Smooth muscle cell (in vitro differentiated cells): Measurements from ENCODE around the gene SOX5. TPM values are rescaled to one million over a fixed set of nuclear protein-coding genes. Genes with fewer than 3 reads are reported as not detected.

Experiments used
- DNase-seq: peaks from one replicate; lab custom pipeline; 2025; ENCODE audit not compliant: unreplicated experiment; lab: John Stamatoyannopoulos, UW
- H2AFZ ChIP-seq: fragments of 200-600 bp; sonication (generic); 2 replicates; pipeline ENCODE4 v1.6.0; 2016; ENCODE audit warnings: antibody characterized with exemption, low read depth, mild to moderate bottlenecking
- H3F3A ChIP-seq: fragments of 200-600 bp; sonication (generic); 2 replicates; pipeline ENCODE4 v1.6.0; 2017; ENCODE audit warnings: antibody characterized with exemption, low read depth
- H3K27ac ChIP-seq: fragments of 200-600 bp; sonication (generic); 2 replicates; pipeline ENCODE4 v1.5.1; 2016; ENCODE audit warnings: low read depth, mild to moderate bottlenecking
- H3K27me3 ChIP-seq: fragments of 200-600 bp; sonication (generic); 2 replicates; pipeline ENCODE4 v1.6.1; 2016; ENCODE audit warnings: low read depth, mild to moderate bottlenecking
- H3K36me3 ChIP-seq: fragments of 200-600 bp; sonication (generic); 2 replicates; pipeline ENCODE4 v1.5.1; 2016; ENCODE audit warnings: low read depth
- H3K4me1 ChIP-seq: fragments of 200-600 bp; sonication (generic); 2 replicates; pipeline ENCODE4 v1.5.1; 2016; ENCODE audit warnings: low read depth
- H3K4me2 ChIP-seq: fragments of 200-600 bp; sonication (generic); 2 replicates; pipeline ENCODE4 v1.6.0; 2016; ENCODE audit warnings: mild to moderate bottlenecking
- H3K4me3 ChIP-seq: fragments of 200-600 bp; sonication (generic); 2 replicates; pipeline ENCODE4 v1.5.1; 2016; ENCODE audit warnings: mild to moderate bottlenecking
- H3K79me2 ChIP-seq: fragments of 200-600 bp; sonication (generic); 2 replicates; pipeline ENCODE4 v1.6.0; 2016; ENCODE audit warnings: low read depth, mild to moderate bottlenecking
- H3K9ac ChIP-seq: fragments of 200-600 bp; sonication (generic); 2 replicates; pipeline ENCODE4 v1.6.0; 2016; ENCODE audit warnings: low read depth
- H3K9me3 ChIP-seq: fragments of 200-600 bp; sonication (generic); replicated peaks from 2 replicates; pipeline ENCODE4 v1.5.1; 2016; ENCODE audit warnings: low read depth
- H4K20me1 ChIP-seq: fragments of 200-600 bp; sonication (generic); 2 replicates; pipeline ENCODE4 v1.6.0; 2016; ENCODE audit warnings: low read depth
- CTCF ChIP-seq: fragments of 200-600 bp; sonication (generic); IDR thresholded peaks from 2 replicates; pipeline ENCODE4 v1.5.1; 2017; ENCODE audit warnings: borderline replicate concordance, mild to moderate bottlenecking, antibody characterized with exemption; ENCODE audit not compliant: insufficient read depth, poor library complexity, severe bottlenecking
- WGBS: methylation state at CpG from one replicate; pipeline ENCODE4 v1.1.7; 2016; ENCODE audit warnings: low lambda C conversion rate; 5-methylcytosine and 5-hydroxymethylcytosine counted together
- polyA plus RNA-seq: library from polyadenylated mRNA; unstranded; fragments of >200 nt; fragmentation: Nextera tagmentation; extraction: Ambion mirVana; gene quantifications from 2 replicates; pipeline ENCODE4 v1.2.1, GENCODE V29; 2016
- total RNA-seq: library from RNA; depleted of rRNA; stranded (reverse); fragments of >200 nt; gene quantifications from 2 replicates; pipeline ENCODE4 v1.2.3, GENCODE V29; 2014

The SOX5 gene
- total and polyA plus RNA-seq, 2 experiments from 2014 or later, result 22.3 to 47.8 TPM

DNA sequence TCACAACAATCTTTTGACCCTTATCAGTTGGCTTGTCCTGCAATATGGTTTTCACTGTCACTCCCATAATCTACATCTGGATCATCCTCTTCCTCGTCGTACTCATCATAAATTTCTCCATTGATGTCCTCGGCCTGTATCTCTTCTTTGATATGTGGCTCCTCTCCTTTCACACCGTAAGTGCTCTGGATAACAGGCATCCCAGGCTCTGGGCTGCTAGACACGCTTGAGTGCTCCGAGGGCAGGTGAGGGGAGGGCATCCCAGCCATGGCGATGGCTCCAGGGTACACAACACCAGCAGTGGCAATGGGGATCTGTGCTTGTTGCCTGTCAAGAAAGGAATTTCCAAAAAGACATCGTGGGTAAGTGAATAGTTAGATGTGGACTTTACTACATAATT, 415.3 kb downstream of the SOX5 start:
- Histone ChIP-seq H3K4me3 (no peak overlapping the region), H3K36me3 (peaks cover 2% of the 10 kb centered on the region), H3K79me2 (no peaks in the 10 kb centered on the region), H3K4me2 (no peak overlapping the region), H3K4me1 (no peaks in the 10 kb centered on the region), H3F3A (no peaks in the 10 kb centered on the region), H3K9me3 (no peaks in the 10 kb centered on the region), H4K20me1 (no peaks in the 10 kb centered on the region), H3K27ac (no peak overlapping the region), H3K9ac (no peak overlapping the region), H3K27me3 (no peaks in the 10 kb centered on the region), H2AFZ (no peak overlapping the region)
- no peak for TF ChIP-seq CTCF
- DNase-seq, result no peak
- 91% methylated on average over 8 of the region's 8 CpGs for WGBS

DNA sequence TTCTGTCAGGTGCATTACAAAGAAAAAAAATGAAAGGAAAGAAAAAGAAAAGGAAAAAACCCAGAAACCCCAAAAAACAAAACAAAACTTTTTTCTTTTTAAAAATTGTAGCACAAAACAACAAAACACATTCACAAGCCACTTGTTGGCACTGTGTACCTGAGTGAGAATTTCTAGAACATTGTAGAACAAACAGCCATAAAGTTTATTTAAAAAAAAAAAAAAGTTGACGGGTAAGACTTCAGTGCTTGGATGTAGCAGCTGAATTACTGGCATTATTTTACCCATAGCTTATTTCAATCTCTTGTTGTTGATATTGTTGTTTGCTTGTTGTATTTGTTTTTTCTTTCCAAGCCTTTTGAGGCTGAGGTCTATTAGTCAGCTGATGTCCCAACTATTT, 415.8 kb downstream of the SOX5 start:
- Histone ChIP-seq H3K4me2 (no peak overlapping the region), H3K79me2 (no peaks in the 10 kb centered on the region)
- 97% methylated on average over 1 of the region's 1 CpG for WGBS

DNA sequence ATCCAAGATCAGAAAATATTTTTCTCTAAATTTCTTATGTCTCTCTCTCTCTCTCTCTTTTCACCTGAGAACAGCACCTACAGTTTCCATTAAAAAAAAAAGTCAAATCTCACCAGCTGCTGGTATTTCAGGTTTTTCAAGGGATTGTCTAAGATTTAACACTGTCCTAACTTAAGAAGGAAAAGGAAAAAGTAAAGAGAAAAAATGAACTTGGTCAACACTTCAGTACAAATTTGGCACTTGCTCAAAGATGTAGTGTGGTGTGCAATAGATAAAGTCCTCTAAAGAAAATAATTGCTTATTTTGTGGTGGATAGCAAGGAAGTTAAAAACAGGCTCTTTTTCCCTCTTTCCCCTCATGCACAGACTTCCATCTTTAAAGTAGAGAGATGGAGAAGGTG, 416.2 kb downstream of the SOX5 start:
- no peak overlapping the region for H3K4me2 ChIP-seq
- no peaks in the 10 kb centered on the region for H3K4me1 ChIP-seq
- no peaks in the 10 kb centered on the region for H3K9me3 ChIP-seq
- TF ChIP-seq CTCF, result no peak
- H3K27ac ChIP-seq, result no peak overlapping the region
- no peaks in the 10 kb centered on the region for H3K27me3 ChIP-seq
- no peaks in the 10 kb centered on the region for H3F3A ChIP-seq
- H3K79me2 ChIP-seq, result no peaks in the 10 kb centered on the region
- no peak overlapping the region for H3K9ac ChIP-seq
- no peak overlapping the region for H3K4me3 ChIP-seq
- H4K20me1 ChIP-seq, result no peaks in the 10 kb centered on the region
- peaks cover 2% of the 10 kb centered on the region for H3K36me3 ChIP-seq
- H2AFZ ChIP-seq, result no peak overlapping the region
- no peak for DNase-seq

More for the DNA sequence above, 415.8 kb downstream of the SOX5 start:
- H3K9me3 ChIP-seq, result no peaks in the 10 kb centered on the region
- H3K27me3 ChIP-seq, result no peaks in the 10 kb centered on the region
- H2AFZ ChIP-seq, result no peak overlapping the region
- no peak for DNase-seq
- H3K9ac ChIP-seq, result no peak overlapping the region
- no peaks in the 10 kb centered on the region for H3K4me1 ChIP-seq
- H3K36me3 ChIP-seq, result peaks cover 2% of the 10 kb centered on the region
- H4K20me1 ChIP-seq, result no peaks in the 10 kb centered on the region
- H3K27ac ChIP-seq, result no peak overlapping the region
- no peaks in the 10 kb centered on the region for H3F3A ChIP-seq
- H3K4me3 ChIP-seq, result no peak overlapping the region
- TF ChIP-seq CTCF, result no peak

DNA sequence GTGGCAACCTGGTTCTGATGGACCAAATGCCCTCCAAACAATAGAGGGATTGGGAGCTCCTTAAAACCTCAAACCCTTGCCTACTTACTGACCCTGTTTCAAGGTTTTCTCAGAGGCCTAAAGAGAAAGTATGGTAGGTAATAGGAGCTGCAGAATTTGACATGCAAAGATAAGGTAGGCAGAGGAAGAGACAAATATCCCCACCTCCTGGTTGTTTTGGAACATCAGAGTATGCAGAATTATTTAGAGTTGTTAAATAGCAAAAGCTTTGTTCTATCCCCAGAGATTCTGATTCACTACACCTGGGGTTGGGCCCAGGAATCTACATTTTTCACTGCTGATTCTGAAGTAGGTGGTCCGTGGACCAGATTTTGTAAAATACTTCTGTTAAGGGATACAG, 421.2 kb downstream of the SOX5 start:
- no peaks in the 10 kb centered on the region for H3K4me1 ChIP-seq

More for the DNA sequence above, 421.2 kb downstream of the SOX5 start:
- H3F3A ChIP-seq, result no peaks in the 10 kb centered on the region
- no peaks in the 10 kb centered on the region for H3K9me3 ChIP-seq
- H3K27ac ChIP-seq, result no peak overlapping the region
- H3K36me3 ChIP-seq, result no peaks in the 10 kb centered on the region
- WGBS, result 91% methylated on average over 1 of the region's 1 CpG
- H3K79me2 ChIP-seq, result no peaks in the 10 kb centered on the region
- no peak overlapping the region for H3K4me3 ChIP-seq
- DNase-seq, result no peak
- H3K9ac ChIP-seq, result no peak overlapping the region
- H3K4me2 ChIP-seq, result no peak overlapping the region
- H3K27me3 ChIP-seq, result no peaks in the 10 kb centered on the region
- no peak for TF ChIP-seq CTCF
- no peak overlapping the region for H2AFZ ChIP-seq
- no peaks in the 10 kb centered on the region for H4K20me1 ChIP-seq
